Rectal smooth muscle tissue (tissue), 1 donor: ENCODE data around the gene TWIST2.

ENCODE experiments used
- H3K27ac ChIP-seq: one replicate; pipeline ENCODE4 v1.7.0; 2013; ENCODE audit warnings: low read depth, low read length, inconsistent platforms
- H3K27me3 ChIP-seq: one replicate; pipeline ENCODE4 v1.7.0; 2013; ENCODE audit warnings: low read length; ENCODE audit not compliant: control insufficient read depth, insufficient read depth
- H3K36me3 ChIP-seq: one replicate; pipeline ENCODE4 v1.7.0; 2013; ENCODE audit warnings: low read length; ENCODE audit not compliant: control insufficient read depth, insufficient read depth
- H3K4me1 ChIP-seq: one replicate; pipeline ENCODE4 v1.7.0; 2013; ENCODE audit warnings: low read length; ENCODE audit not compliant: control insufficient read depth, insufficient read depth
- H3K4me3 ChIP-seq: one replicate; pipeline ENCODE4 v1.7.0; 2013; ENCODE audit warnings: low read length
- H3K9ac ChIP-seq: one replicate; pipeline ENCODE4 v1.7.0; 2013; ENCODE audit warnings: low read length

Gene TWIST2

DNA sequence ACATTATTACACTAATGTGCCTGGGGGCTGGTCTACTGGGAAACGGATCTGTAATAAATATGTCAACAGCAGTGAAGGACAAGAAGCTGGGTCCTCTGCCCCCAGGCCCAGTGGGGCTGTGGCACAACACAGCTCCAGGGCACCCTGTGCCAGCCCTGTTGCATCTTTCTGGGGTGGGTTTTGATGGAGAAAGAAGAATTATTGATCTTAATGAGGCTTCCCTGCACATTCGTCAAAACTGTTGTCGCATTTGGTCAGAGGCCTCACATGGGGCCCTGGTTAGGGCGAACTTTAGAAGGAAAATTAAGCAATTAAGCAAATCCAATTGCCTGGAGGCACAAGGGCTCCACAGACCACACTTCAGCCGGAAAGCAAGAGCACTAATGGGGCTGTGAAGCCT is 30.0 kb upstream of the TWIST2 start:
- Histone ChIP-seq H3K4me1 (no peaks in the 10 kb centered on the region), H3K9ac (no peak overlapping the region), H3K27me3 (peaks cover 3% of the 10 kb centered on the region), H3K36me3 (no peaks in the 10 kb centered on the region), H3K27ac (no peak overlapping the region), H3K4me3 (no peak overlapping the region)

DNA sequence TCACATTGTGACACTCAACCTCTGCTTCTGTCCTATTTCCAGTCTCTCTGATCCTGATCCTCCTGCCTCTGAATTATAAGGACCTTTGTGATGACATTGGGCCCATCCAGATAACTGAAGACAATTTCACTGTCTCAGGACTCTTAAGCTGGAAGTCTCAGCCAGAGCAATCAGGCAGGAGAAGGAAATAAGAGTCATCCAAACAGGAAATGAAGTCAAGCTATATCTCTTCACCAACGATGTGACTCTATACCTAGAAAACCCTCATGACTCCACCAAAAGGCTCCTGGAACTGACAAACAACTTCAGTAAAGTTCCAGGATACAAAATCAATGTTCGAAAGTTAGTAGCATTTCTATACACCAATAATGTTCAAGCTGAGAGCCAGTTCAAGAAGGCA is 29.3 kb upstream of the TWIST2 start:
- no peak overlapping the region for H3K4me3 ChIP-seq
- H3K9ac ChIP-seq, result no peak overlapping the region
- H3K27me3 ChIP-seq, result peaks cover 3% of the 10 kb centered on the region
- H3K4me1 ChIP-seq, result no peaks in the 10 kb centered on the region
- H3K36me3 ChIP-seq, result no peaks in the 10 kb centered on the region
- H3K27ac ChIP-seq, result no peak overlapping the region

DNA sequence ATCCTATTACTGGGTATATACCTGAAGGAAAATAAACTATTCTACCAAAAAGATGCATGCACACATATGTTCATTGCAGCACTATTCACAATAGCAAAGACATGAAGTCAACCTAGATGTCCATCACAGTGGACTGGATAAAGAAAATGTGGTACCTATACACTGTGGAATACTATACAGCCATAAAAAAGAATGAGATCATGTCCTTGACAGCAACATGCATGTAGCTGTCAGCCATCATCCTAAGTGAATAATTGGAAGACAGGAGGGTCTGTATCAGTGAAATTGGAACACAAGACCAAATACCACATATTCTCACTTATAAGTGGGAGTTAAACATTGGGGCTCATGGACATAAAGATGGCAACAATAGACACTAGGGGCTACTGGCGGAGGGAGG is 27.7 kb upstream of the TWIST2 start:
- Histone ChIP-seq H3K4me1 (no peaks in the 10 kb centered on the region), H3K27me3 (peaks cover 3% of the 10 kb centered on the region), H3K4me3 (no peak overlapping the region), H3K36me3 (no peaks in the 10 kb centered on the region), H3K27ac (no peak overlapping the region), H3K9ac (no peak overlapping the region)

DNA sequence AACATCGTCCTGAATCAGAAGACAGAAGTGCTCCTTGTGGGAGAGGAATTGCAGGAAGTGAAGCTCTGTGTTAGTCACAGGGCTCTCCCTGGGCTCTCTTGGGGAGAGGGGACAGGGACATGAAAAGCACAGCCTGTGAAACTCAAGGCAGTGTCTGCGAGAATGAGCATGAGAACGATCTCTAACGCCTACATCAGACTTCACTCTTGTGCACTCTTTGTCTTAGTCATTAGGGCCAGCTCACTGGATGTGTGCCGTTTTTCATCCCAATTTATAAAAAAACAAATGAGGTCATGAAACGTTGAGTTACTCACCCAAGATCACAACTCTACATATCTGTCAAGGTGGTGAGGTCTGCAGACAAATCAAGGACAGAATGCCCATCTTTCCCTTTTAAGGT is 27.0 kb upstream of the TWIST2 start:
- Histone ChIP-seq H3K27me3 (peaks cover 3% of the 10 kb centered on the region), H3K9ac (no peak overlapping the region), H3K4me1 (no peaks in the 10 kb centered on the region), H3K27ac (no peak overlapping the region), H3K36me3 (no peaks in the 10 kb centered on the region), H3K4me3 (no peak overlapping the region)

DNA sequence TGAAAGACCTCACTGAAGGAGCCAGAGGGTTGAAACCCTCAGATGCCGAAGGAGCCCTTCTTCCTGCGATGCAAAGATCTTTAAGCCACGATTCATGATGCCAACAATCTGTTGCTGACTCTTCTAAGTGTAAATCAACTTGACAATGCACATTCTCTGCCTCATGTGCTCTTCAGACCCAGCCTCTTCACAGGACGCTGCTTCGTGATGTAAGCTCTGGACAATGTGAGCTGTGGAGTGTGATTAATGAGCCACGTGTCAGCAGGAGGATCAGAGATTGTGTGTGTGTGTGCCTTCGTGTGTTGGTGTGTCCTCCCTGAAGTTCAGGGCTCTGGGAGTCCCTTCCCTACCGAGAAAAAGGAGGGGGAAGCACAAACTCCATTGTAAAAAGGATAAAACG is 26.5 kb upstream of the TWIST2 start:
- Histone ChIP-seq H3K36me3 (no peaks in the 10 kb centered on the region), H3K27ac (no peak overlapping the region), H3K9ac (no peak overlapping the region), H3K27me3 (peaks cover 3% of the 10 kb centered on the region), H3K4me3 (no peak overlapping the region), H3K4me1 (no peaks in the 10 kb centered on the region)

DNA sequence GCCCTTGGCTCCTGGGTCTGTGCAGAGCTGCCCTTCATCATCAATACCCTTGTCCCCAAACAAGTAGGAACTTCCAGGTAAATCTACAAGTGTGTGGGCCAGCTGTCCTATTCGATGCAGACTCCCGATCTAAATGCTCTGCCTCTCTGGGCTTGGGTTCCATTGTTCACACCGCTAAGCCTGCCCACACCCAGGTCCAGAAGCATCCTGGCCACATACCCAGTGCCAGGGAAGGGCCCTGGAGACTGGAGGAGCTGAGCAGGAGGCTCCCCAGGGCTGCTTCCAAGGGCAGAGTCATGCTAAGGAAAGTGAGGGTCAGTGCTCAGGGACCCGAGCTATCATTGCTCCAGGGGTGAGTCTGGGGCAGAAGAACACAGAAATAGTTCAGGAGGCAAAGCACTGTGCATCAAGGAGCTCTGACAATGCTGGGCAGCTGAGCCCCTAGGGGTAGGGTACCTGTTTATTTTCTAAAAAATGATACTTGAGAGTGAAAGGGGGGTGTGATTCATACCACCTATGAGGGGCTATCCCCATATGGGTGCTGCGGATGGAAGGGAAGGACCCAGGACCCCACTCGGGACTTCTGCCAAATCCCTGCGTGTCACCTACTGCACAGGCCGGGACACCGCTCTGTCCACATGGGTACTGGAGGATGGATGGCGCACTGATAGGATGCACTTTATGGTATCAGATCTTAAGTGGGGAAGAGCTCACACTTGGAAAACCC is 25.8 kb upstream of the TWIST2 start:
- Histone ChIP-seq H3K27me3 (peaks cover 2% of the 10 kb centered on the region), H3K4me1 (no peaks in the 10 kb centered on the region), H3K4me3 (no peak overlapping the region), H3K36me3 (no peaks in the 10 kb centered on the region), H3K9ac (no peak overlapping the region), H3K27ac (no peak overlapping the region)

DNA sequence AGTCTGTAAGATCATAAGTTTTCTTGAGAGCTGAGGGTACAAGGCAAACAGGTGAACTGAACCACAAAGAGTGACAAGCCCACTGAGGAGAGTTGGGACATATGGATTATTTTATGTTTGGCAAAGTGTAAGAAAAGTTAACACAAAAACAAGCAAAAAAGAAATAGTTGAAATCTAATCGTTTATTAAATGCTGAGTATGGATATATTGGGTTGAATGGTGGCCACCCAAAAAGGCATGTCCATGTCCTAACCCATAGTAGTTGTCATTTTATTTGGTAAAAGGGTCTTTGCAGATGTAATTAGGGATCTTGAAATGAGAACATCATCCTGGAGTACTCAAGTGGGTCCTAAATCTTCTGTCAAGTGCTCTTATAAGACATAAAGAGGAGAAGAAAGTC is 24.9 kb upstream of the TWIST2 start:
- Histone ChIP-seq H3K4me3 (no peak overlapping the region), H3K9ac (no peak overlapping the region), H3K27me3 (no peaks in the 10 kb centered on the region), H3K36me3 (no peaks in the 10 kb centered on the region), H3K4me1 (no peaks in the 10 kb centered on the region), H3K27ac (no peak overlapping the region)

DNA sequence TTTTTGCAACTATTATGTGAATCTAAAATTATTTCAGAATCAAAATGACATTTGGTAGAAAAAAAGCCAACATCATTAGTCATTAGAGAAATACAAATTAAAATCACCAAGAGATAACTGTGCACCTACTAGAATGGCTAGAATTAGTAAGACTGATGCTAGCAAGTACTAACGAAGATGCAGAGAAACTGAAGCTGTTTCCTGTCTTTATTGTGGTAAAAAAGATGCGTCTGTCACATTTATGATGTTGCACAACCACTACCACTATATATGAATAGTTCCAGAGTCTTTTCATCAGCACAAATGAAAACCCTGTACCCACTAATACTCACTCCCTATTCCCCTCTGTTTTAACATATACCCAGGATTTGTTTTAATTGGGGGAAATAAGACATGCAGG is 16.7 kb upstream of the TWIST2 start:
- Histone ChIP-seq H3K4me3 (no peak overlapping the region), H3K27me3 (no peaks in the 10 kb centered on the region), H3K9ac (no peak overlapping the region), H3K4me1 (no peaks in the 10 kb centered on the region), H3K36me3 (no peaks in the 10 kb centered on the region), H3K27ac (no peak overlapping the region)

DNA sequence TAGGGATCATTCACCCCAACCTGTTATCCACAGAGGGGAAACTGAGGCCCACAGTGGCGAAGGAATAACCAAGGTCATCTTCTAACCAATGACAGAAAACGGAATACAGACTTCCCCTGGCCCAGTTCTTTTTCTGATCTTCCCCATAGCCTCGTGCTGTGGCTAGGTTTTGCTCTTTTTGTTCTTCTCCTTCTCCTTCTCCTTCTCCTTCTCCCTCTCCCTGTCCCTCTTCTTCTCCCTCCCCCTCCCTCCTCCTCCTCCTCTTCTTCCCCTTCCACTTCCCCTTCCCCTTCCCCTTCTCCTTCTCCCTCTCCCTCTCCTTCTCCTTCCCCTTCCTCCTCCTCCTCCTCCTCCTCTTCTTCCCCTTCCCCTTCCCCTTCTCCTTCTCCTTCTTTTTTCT is 12.9 kb upstream of the TWIST2 start:
- no peaks in the 10 kb centered on the region for H3K27me3 ChIP-seq
- no peak overlapping the region for H3K27ac ChIP-seq
- no peaks in the 10 kb centered on the region for H3K4me1 ChIP-seq
- no peak overlapping the region for H3K9ac ChIP-seq
- H3K36me3 ChIP-seq, result no peaks in the 10 kb centered on the region
- H3K4me3 ChIP-seq, result no peak overlapping the region

DNA sequence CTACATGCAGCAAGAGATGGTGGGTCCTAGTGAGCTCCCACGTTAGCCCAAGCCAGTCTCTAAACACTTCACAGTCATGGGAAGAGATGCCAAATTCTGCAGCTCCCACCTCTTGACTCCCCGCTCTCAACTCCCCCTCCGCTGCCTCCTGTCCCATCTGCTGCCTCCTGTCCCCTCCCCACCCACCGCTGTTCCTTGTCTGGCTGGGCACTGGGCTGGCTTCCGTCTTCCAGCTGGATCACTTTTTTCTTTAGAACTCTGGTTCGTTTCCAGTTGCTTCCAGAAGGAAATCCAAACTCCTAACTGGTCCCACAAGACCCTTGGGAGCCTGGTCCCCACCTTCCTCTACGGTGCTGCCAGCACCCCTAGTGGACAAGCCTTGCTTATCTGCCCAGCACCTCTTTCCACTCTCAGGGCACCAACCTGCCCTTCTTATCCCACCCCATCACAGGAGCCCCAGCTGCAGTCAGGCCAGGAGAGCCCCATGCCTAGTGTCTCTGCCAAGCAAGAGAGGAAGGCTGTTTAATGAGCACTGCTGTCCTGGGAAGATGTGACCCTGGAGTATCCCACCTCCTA is 12.1 kb upstream of the TWIST2 start:
- no peak overlapping the region for H3K4me3 ChIP-seq
- no peaks in the 10 kb centered on the region for H3K27me3 ChIP-seq
- no peaks in the 10 kb centered on the region for H3K36me3 ChIP-seq

DNA sequence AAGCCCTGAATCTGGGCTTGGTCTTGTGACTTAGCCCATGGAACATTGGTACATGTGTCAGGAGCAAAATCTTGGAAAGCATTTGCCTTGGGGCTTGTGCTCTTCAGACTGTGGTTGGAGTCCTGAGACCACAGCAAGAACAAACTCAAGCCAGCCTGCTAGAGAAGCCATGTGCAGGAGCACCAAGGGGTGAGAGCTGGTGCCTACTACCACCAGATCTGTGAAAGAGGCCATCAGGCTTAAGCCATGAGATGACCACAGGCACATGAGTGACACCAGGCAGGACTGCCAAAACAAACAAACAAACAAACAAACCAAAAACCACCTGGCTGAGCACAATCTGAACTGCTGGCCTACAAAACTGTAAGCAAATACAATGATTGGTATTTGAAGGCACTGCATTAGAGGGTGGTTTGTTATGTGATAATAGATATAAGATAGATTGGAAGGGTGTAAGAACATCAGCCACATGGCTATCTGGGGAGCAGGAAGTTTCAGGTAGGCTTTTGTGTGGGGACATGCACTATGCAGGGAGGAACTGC is 9.0 kb upstream of the TWIST2 start:
- Histone ChIP-seq H3K27me3 (no peaks in the 10 kb centered on the region), H3K4me1 (no peaks in the 10 kb centered on the region), H3K27ac (no peak overlapping the region), H3K9ac (no peak overlapping the region), H3K36me3 (no peaks in the 10 kb centered on the region), H3K4me3 (no peak overlapping the region)

More for the DNA sequence above, 12.1 kb upstream of the TWIST2 start:
- Histone ChIP-seq H3K27ac (no peak overlapping the region), H3K9ac (no peak overlapping the region), H3K4me1 (no peaks in the 10 kb centered on the region)

DNA sequence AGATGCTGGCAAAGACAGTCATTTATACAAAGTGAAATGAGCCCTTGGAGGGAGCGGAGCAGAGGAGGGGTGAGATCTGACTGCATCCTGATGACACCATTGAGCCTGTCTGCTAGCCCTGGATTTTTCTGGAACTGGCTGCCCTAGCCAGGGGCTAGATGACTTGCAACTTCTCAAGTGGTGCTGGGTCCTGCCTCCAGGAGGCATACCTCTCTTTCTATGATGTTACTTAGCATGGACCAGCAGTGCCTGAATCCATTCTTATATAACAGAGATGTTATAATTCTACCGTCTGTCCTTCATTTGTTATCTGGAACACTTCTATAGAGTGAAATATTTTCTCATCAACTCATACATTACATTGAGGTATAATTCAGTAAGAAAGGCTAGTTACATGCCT is 8.5 kb upstream of the TWIST2 start:
- Histone ChIP-seq H3K27ac (no peak overlapping the region), H3K36me3 (no peaks in the 10 kb centered on the region), H3K4me1 (no peaks in the 10 kb centered on the region), H3K4me3 (no peak overlapping the region), H3K9ac (no peak overlapping the region), H3K27me3 (no peaks in the 10 kb centered on the region)
